ENCODE measurements around the gene ARHGEF1. TPM values are rescaled to one million over a fixed set of nuclear protein-coding genes. Genes with fewer than 3 reads are reported as not detected.

The ARHGEF1 gene
- polyA plus RNA-seq, 1 donor (not counting 4 experiments of a cell fraction or from before 2014, with no cell fraction given) = 30.5 TPM

DNA sequence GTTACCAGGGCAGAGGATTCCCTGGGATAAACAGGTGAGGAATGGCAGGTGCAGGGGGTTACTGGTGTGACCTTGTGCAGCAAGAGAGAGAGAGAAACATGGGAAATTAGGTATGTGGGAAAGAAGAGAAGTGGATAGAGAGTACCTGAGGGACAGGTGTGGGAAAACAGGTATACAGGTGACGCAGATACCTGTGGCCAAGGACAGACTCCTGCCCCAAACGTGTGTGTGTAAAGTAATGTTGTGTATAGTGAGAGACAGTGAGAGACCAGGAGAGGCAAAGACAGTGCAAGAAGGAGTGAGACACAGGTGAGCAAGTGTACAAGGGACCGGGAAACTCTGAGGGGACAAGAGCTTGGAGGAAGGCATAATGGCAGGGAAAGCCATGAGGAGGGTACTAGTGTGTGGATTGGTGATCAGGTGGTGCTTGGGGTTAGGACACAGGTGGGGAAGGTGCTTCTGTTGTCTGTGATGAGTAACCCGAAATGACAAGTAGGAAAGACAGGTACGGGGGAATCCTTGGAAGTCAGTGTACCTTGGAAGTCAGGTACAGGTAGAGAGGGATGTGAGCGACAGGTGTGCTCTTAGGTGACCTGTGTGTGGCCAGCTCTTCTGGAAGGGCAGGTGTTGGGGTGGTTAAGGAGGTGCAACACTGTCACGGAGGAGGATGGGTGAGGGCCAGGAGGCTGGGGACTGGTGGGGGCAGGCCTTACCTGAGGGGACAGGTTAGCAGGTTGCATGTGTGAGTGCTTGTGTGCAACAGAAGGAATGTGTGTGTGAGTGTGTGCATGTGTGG is 42.4 kb downstream of the ARHGEF1 start:
- FAIRE-seq (no peak), DNase-seq (ENCODE audit: low read depth, low spot score) (no peak)
- TF ChIP-seq EZH2 (IDR thresholded peaks at IDR 0.05; ENCODE audit: low read length) = no peak
- TF ChIP-seq, protein P1, sequence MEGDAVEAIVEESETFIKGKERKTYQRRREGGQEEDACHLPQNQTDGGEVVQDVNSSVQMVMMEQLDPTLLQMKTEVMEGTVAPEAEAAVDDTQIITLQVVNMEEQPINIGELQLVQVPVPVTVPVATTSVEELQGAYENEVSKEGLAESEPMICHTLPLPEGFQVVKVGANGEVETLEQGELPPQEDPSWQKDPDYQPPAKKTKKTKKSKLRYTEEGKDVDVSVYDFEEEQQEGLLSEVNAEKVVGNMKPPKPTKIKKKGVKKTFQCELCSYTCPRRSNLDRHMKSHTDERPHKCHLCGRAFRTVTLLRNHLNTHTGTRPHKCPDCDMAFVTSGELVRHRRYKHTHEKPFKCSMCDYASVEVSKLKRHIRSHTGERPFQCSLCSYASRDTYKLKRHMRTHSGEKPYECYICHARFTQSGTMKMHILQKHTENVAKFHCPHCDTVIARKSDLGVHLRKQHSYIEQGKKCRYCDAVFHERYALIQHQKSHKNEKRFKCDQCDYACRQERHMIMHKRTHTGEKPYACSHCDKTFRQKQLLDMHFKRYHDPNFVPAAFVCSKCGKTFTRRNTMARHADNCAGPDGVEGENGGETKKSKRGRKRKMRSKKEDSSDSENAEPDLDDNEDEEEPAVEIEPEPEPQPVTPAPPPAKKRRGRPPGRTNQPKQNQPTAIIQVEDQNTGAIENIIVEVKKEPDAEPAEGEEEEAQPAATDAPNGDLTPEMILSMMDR (optimal IDR thresholded peaks at IDR 0.05 in 1 of 3, IDR thresholded peaks at IDR 0.05 in 1 of 3, conservative IDR thresholded peaks at IDR 0.05 in 1 of 3; ENCODE audit: extremely low read depth in 1 of 3, insufficient read depth in 2 of 3, low read length in 3 of 3) = no peak
- no peak overlapping the region for H3K27ac ChIP-seq (ENCODE audit: control insufficient read depth, insufficient read depth, low read length)
- no peak overlapping the region for H3K4me2 ChIP-seq (ENCODE audit: control insufficient read depth, extremely low read depth, insufficient read depth, low read depth, low read length)
- peaks cover 2% of the 10 kb centered on the region for H3K9me3 ChIP-seq (ENCODE audit: control insufficient read depth, low read depth, low read length)
- peaks cover 94% of the 10 kb centered on the region for H3K27me3 ChIP-seq (ENCODE audit: control insufficient read depth, extremely low read depth, insufficient read depth, low read length)
- peaks cover 6% of the 10 kb centered on the region for H3K4me1 ChIP-seq (ENCODE audit: control insufficient read depth, extremely low read depth, insufficient read depth, low read length)
- H2AFZ ChIP-seq (ENCODE audit: control insufficient read depth, low read length) = no peak overlapping the region
- peaks cover 6% of the 10 kb centered on the region for H4K20me1 ChIP-seq (ENCODE audit: control insufficient read depth, extremely low read depth, insufficient read depth, low read length)
- no peak overlapping the region for H3K9ac ChIP-seq (ENCODE audit: control insufficient read depth, extremely low read depth, insufficient read depth, low read length)
- H3K4me3 ChIP-seq (ENCODE audit: control insufficient read depth in 2 of 3, extremely low read depth in 1 of 3, insufficient read depth in 2 of 3, low read depth in 1 of 3, low read length in 3 of 3) = no peak overlapping the region
- no peaks in the 10 kb centered on the region for H3K9me1 ChIP-seq (ENCODE audit: control insufficient read depth, extremely low read depth, insufficient read depth, low read length)
- no peaks in the 10 kb centered on the region for H3K79me2 ChIP-seq (ENCODE audit: control insufficient read depth, insufficient read depth, low read length)
- dilution Hi-C loops (cut with MboI; ENCODE audit: extremely low pct_ligation_motif_present, low sequenced_read_pairs) = no loop called here
- no peaks in the 10 kb centered on the region for H3K36me3 ChIP-seq (ENCODE audit: control insufficient read depth in 2 of 2, extremely low read depth in 1 of 2, insufficient read depth in 2 of 2, low read length in 2 of 2)

DNA sequence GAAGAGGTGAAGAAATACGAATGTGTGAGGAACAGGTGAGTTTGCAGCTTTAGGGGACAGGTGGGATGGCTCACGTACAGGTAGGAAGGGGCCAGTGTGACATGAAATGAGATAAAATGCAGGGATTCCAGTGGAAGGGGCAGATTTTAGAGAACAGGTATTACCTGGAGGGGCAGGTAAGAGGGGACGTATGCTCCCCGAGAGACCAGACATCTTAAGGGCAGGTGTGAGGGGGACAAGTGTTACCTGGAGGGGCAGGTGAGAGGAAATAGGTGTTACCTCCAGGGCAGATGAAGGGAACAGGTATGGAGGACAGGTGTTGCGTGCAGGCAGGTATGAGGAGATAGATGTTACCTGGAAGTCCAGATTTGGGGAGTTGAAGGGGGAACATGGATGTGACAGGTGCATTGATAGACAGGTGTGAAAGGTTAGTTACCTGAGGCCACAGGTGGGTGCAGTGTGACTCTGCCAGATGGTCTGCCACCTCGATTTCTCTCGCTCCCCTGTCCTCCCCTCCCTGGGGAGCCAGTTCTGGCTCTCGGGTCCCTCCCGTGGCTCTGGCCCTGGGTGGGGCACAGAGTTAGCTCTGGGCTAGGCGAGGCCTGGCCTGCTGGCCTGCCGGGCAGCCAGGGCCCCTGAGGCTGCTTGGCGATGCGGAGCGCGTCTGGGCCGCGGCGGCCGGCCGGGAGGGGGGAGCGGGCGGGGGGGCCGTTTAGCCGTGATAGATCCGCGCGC is 43.2 kb downstream of the ARHGEF1 start:
- DNase-seq (ENCODE audit: low read depth, low spot score) (no peak), FAIRE-seq (no peak)
- peaks cover 6% of the 10 kb centered on the region for H3K4me1 ChIP-seq (ENCODE audit: control insufficient read depth, extremely low read depth, insufficient read depth, low read length)
- no peak overlapping the region for H3K4me3 ChIP-seq (ENCODE audit: control insufficient read depth in 2 of 3, extremely low read depth in 1 of 3, insufficient read depth in 2 of 3, low read depth in 1 of 3, low read length in 3 of 3)
- no peaks in the 10 kb centered on the region for H3K9me3 ChIP-seq (ENCODE audit: control insufficient read depth, low read depth, low read length)
- H3K9ac ChIP-seq (ENCODE audit: control insufficient read depth, extremely low read depth, insufficient read depth, low read length) = no peak overlapping the region
- H3K79me2 ChIP-seq (ENCODE audit: control insufficient read depth, insufficient read depth, low read length) = no peaks in the 10 kb centered on the region
- H3K27me3 ChIP-seq (ENCODE audit: control insufficient read depth, extremely low read depth, insufficient read depth, low read length) = peaks cover 94% of the 10 kb centered on the region
- H3K9me1 ChIP-seq (ENCODE audit: control insufficient read depth, extremely low read depth, insufficient read depth, low read length) = no peaks in the 10 kb centered on the region
- H3K27ac ChIP-seq (ENCODE audit: control insufficient read depth, insufficient read depth, low read length) = no peak overlapping the region
- H3K36me3 ChIP-seq (ENCODE audit: control insufficient read depth in 2 of 2, extremely low read depth in 1 of 2, insufficient read depth in 2 of 2, low read length in 2 of 2) = no peaks in the 10 kb centered on the region
- H2AFZ ChIP-seq (ENCODE audit: control insufficient read depth, low read length) = no peak overlapping the region
- dilution Hi-C loops (cut with MboI; ENCODE audit: extremely low pct_ligation_motif_present, low sequenced_read_pairs) = no loop called here
- peaks cover 6% of the 10 kb centered on the region for H4K20me1 ChIP-seq (ENCODE audit: control insufficient read depth, extremely low read depth, insufficient read depth, low read length)
- TF ChIP-seq, protein P1 (optimal IDR thresholded peaks at IDR 0.05 in 1 of 3, IDR thresholded peaks at IDR 0.05 in 1 of 3, conservative IDR thresholded peaks at IDR 0.05 in 1 of 3; ENCODE audit: extremely low read depth in 1 of 3, insufficient read depth in 2 of 3, low read length in 3 of 3) = no peak
- no peak overlapping the region for H3K4me2 ChIP-seq (ENCODE audit: control insufficient read depth, extremely low read depth, insufficient read depth, low read depth, low read length)
